GM18861 (cell line): ENCODE data around the gene TRANK1.
"Not testable (repeated sequence)": the region's sequence is repeated elsewhere in the genome, so short reads cannot be mapped to it uniquely, and the experiment has no call there.

Experiments used
- ATAC-seq: cut with Tn5 transposase; IDR thresholded peaks from one replicate; pipeline ENCODE4 v1.9.1; 2021; ENCODE audit not compliant: unreplicated experiment

TRANK1 gene

DNA sequence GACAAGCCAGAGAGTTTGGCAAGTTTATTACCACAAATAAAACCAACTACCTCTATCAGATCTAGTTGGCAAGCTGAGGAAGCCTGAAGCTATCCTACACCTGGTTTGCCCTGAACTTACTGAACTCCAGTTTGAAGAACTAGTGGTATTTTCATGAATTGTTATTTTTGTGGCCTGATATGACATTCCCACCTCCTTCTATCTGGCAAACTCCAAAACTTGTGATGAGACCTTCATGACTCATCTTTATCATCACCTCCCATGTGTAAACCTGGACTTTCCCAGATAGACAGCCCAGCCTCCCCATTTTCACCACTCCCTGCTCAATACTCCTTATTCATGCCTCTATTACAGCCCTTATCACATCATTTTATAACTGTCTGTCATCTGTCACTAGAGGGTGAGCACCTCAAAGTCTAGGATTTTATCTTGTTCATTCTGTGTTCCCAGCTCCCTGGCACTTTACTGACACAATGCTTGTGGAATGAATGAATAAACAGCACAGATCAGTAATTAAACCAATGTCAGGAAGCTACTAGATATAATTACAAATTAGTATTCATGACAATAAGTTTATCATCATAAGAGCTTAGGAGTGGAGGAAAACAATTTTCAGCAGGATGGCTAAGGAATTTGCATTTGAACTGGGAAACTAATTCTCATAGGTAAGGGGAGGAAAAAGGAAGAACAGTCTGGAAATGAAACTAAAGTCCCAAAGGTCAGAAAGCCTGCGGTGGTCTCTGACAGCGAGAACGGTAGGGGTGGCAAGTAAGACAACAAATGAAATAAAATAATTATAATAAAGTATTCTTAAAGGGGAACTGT is 13.2 kb upstream of the TRANK1 start:
- ATAC-seq: no peak

DNA sequence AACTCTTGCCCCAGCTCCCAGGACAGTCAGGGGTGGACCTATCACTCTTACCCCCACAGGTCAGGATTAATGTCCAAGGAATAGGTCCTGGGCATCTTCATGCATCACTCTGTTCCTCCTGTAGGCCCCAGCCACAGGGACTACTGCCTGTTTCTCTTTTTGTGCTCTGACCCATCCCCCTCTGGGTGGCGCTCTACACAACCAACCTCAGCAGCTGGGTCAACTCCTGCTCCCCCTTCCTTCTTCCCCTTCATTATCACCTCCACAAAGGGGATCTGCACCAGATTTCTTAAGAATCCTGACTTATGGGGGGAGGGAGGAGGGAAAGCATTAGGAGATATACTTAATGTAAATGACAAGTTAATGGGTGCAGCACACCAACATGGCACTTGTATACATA is 12.2 kb upstream of the TRANK1 start:
- ATAC-seq: no peak

DNA sequence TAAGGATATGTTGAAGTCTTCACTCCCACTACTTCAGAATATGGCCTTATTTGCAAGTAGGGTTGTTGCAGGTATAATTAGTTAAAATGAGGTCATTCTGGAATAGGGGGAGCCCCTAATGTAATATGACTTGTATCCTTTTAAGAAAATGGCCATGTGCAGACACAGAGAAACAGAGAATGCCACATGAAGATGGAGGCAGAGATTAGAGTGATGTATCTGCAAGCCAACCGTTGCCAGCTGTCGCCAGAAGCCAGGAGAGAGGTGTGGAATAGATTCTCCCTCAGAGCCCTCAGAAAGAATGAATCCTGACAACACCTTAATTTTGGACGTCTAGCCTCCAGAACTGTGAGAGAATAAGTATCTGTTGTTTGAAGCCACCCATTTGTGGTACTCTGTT is 11.3 kb upstream of the TRANK1 start:
- no peak for ATAC-seq

- ATAC-seq: no peak
Measured at GRCh38 chr3:36954452-36955134, 9.7 kb upstream of the TRANK1 start.

DNA sequence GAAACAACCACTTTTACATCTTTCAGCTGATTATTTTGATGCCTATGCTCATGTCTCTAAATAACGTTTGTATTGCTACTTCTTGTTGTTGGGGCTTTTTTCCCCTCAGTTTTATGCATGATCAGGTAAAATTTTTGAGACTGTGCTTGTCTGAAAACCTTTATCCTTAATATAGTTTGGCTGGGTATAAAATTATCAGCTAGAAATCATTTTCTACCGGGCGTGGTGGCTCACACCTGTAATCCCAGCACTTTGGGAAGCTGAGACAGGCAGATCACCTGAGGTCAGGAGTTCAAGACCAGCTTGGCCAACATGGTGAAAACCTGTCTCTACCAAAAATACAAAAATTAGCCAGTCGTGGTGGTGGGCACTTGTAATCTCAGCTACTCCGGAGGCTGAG is 3.0 kb upstream of the TRANK1 start:
- ATAC-seq: not testable (repeated sequence)

DNA sequence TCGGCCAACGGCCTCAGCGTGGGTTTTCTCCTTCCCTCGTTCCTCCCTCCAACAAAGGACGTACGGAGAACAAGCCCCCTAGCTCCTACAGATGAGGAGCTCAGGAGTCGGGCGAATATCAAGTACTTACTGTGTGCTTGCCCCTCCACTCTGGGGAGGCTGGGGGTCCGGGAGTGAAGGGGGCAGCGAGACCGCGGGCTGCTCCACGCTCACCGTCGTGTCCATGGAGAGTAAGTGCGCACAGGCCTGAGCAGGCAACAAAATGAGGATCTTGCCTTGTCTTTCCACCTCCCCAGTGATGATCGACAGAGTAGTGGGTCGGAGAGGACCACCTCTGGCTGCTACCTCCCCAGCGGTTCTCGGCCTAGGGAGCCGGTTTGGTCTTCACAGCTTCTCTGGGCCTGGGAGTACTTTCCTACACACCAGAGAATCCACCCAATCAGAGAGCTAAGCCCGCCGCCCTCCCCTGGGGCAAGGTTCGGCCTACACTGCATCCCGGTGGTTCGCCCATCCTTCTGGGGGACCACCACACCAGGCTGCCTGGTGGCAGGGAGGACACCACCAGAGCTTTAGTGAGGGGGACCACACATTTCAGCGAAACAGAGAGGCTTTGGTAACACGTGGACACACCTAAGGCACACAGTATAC is 603 bp upstream of the TRANK1 start:
- no peak for ATAC-seq

DNA sequence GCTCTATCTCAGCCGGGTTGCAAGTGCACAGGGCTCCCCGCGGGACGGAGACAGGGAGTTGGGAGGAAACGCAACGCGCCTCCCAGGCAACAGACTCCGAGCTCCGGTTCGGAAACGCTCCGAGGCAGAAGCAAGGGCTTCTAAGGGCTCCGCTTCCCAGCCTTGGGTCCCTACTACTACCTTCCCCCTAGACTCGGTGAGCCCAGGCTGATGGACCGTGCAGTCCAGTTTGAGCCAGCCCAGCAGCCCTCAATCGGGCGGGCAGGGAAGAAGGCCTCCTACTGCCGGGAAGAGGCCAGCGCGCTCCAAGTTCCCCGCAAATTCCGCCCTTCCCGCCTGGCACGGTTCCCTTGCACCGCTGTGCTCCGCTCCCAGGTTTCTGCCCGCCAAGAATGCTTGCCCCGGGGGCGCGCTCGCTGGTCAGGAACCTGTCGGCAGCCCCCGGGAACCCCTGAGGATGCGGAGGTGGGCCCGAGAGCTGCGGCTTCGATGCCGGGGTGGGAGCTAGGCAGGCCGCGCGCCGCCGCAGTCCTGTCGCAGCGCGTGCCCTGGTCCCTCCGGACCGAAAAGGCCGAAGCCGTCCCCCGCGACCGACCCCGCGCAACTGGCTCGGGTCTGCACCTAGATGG is 728 bp downstream of the TRANK1 start:
- ATAC-seq: peak; percentile 31

DNA sequence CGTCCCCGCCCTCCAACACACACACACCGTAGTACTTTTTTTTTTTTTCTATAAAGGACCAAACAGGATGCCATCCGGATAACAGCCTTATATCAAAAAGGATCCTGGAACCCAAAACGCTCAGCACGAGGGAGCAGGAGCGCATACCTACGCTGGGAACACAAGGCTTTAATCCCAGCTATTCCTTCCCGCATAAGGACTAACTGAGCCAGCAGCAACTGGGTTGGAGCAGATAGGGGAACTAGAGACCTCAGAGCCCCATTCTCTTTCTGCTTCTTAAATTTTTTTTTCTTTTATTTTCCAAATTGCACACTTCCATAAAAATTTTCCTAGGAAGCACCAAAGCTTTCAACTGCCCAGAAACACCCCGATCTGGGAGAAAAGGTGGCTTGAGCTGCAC is 1.3 kb downstream of the TRANK1 start:
- no peak for ATAC-seq

GRCh38 chr3:36942638-36943248 is 2.1 kb downstream of the TRANK1 start:
- no peak for ATAC-seq

DNA sequence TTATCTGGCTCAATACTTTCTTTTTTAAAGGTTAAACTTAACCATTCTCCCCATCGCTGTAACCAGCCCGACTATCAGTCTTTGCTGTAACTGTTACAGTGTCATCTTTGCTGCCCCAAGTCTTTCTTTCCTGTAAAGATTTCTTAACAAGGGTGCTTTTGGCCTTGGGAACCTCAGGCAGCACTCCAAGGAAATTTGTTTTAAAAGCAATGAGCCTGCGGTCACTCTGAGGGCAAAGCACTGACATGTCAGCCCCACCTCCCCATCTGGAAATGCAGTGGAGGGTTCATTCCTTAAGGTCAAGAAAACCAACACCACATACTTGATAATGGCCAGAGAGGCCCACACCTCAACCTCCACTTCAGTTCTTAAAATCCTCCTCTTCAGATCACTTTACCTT is 3.2 kb downstream of the TRANK1 start:
- ATAC-seq: no peak

DNA sequence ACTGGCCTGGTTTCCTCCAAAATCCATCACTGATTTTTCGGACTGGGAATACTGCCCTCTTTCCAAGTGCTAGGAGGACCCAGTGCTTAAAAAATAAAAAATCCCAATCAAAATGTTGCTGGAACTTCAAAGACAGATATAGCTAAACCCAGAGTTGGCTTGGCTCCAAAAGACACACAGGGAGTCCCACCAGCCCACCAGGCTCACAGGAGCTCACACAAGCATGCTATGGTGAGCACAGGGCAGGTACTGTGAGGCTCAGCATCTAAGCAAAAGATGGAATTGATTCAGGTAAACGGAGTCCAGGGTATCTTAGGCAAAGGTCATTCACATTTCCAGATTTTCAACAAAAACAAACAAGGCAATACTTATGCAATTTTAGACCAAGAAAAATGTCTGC is 3.7 kb downstream of the TRANK1 start:
- ATAC-seq: no peak

DNA sequence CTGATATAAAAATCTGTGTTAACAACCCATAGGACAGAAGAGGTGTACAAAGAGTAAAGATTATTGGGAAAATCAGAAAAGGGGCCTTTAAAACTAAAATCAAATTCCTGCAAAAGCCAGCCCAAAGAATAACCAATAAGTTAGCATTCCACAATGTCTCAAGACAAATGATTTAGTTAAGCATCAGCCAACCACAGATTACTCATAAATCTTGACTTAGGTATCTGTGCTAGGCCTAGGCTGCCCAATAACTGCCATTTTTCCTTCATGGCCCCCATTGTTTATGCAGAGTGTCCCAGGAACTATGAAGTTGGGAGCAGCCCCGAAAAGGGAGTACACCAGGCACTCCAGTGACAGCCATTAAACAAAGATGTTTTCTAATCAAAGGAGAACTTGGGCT is 7.4 kb downstream of the TRANK1 start:
- ATAC-seq: no peak

GRCh38 chr3:36933540-36934296 is 11.1 kb downstream of the TRANK1 start:
- ATAC-seq: no peak

DNA sequence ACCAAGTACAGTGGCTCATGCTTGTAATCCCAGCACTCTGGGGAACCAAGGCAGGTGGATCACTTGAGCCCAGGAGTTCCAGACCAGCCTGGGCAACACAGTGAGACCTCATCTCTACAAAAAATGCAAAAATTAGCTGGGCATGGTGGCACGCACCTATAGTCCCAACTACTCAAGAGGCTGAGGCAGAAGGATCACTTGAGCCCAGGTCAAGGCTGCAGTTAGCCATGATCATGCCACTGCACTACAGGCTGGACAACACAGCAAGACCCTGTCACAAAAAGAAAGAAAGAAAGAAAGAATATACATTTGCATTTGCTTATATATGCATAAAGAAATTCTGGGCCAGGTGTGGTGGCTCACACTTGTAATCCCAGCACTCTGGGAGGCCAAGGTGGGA is 13.4 kb downstream of the TRANK1 start:
- not testable (repeated sequence) for ATAC-seq

DNA sequence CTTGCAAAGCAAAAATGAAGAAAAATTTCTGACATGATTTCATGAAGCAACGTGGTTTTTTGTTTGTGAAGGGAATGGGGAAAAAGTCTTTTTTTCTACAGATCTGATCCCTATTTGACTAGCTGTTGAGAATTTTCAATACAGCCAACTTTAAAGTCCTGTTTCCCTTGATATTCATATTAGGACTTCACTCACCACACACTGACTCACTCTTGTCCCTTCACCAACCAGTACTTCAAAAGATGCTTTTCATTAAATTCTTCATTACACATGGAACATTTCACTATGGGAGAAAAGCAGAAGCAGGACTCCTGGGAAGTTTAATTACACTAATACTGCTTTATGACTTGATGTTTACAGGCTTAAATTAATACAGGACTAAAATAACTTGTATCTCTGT is 16.6 kb downstream of the TRANK1 start:
- no peak for ATAC-seq

DNA sequence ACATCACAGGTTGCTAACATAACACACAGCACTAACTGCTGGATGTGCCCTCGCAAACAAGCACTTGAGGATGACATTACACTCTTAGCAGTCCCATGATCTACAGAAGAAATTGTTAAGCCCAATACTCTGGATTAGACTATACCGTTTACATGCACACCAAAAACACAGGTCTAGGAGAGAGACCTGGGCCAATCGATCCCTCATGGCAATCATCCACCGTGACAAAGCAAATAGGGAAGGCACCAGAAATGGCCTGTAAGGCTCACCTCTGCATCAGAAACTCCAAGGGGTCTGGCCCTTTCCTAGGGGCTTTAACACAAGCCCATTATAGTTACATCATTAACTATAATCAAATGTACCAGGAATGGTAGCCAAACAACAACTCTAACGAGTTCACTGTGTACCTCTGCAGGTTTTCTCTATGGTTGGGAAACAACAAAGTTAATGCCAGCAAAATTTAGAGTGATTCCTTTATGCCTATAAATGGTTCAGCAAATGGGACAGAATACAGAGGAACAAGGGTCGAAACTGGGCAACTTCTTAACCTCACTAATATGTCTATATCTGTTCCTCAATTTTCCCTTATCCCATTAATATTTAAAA is 18.5 kb downstream of the TRANK1 start:
- ATAC-seq: no peak

- no peak for ATAC-seq
Measured at GRCh38 chr3:36924744-36925521, 19.9 kb downstream of the TRANK1 start.

- ATAC-seq: no peak
Measured at GRCh38 chr3:36923981-36924743, 20.7 kb downstream of the TRANK1 start.
